Activated T-cell treated with anti-CD3 and anti-CD28 coated beads, Interleukin-2, amount 50 U/mL, for 4 hours (primary cell): ENCODE data around the gene KLF3. TPM values are rescaled to one million over a fixed set of nuclear protein-coding genes. Genes with fewer than 3 reads are reported as not detected.

Experiments used
- ATAC-seq, 2 donors: fragments of 200-7000 bp; cut with Tn5 transposase; one replicate each; pipeline ENCODE4 v1.10.0; 2021
- DNase-seq: peaks from one replicate; pipeline ENCODE4 v3.0.0-alpha.2; 2020
- H3K27me3 Mint-ChIP-seq: one replicate; pipeline ENCODE4 v1.8.0; 2021; ENCODE audit warnings: low read depth, mixed read lengths
- H3K36me3 Mint-ChIP-seq: one replicate; pipeline ENCODE4 v1.8.0; 2022; ENCODE audit warnings: mixed read lengths; ENCODE audit not compliant: insufficient read depth
- H3K4me1 Mint-ChIP-seq: one replicate; pipeline ENCODE4 v1.8.0; 2021; ENCODE audit warnings: low read depth, mixed read lengths
- H3K4me3 Mint-ChIP-seq: one replicate; pipeline ENCODE4 v1.8.0; 2021; ENCODE audit warnings: mild to moderate bottlenecking, moderate library complexity, mixed read lengths
- H3K9me3 Mint-ChIP-seq: one replicate; pipeline ENCODE4 v1.8.0; 2021; ENCODE audit warnings: mixed read lengths
- total RNA-seq, 3 donors: library from RNA; stranded (reverse); gene quantifications; one replicate each; pipeline ENCODE4 v1.2.1, GENCODE V29; 2021

Gene KLF3
- total RNA-seq, 3 donors from 2014 or later: 9.9 to 12.6 (median 10.9) TPM

DNA sequence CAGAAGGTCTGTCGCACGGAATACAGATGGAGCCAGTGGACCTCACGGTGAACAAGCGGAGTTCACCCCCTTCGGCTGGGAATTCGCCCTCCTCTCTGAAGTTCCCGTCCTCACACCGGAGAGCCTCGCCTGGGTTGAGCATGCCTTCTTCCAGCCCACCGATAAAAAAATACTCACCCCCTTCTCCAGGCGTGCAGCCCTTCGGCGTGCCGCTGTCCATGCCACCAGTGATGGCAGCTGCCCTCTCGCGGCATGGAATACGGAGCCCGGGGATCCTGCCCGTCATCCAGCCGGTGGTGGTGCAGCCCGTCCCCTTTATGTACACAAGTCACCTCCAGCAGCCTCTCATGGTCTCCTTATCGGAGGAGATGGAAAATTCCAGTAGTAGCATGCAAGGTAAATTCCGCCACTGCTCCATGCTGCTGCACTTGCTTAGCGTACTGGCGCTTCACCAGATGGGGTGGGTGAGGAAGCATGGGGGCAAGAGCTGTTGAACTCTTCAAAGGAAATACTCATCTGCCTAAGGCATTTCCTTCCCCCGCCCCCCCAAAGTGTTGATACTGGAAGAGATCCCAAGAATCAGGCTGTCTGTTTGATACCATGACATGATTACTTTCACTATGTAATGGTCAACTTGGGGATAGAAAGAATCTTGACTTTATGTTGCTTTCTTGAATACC lies 24.8 kb downstream of the KLF3 start:
- Mint-ChIP-seq H3K36me3 (peaks cover 35% of the 10 kb centered on the region), H3K27me3 (no peaks in the 10 kb centered on the region), H3K4me3 (no peak overlapping the region), H3K9me3 (no peaks in the 10 kb centered on the region), H3K4me1 (peaks cover 53% of the 10 kb centered on the region)
- ATAC-seq: no peak
- DNase-seq: no peak

- H3K4me3 Mint-ChIP-seq: no peak overlapping the region
- H3K9me3 Mint-ChIP-seq: no peaks in the 10 kb centered on the region
- DNase-seq (no peak), ATAC-seq (no peak)
- H3K36me3 Mint-ChIP-seq: peaks cover 49% of the 10 kb centered on the region
- H3K27me3 Mint-ChIP-seq: no peaks in the 10 kb centered on the region
- H3K4me1 Mint-ChIP-seq: peaks cover 35% of the 10 kb centered on the region
These were observed 27.4 kb downstream of the KLF3 start for GRCh38 chr4:38691251-38692008.

- H3K9me3 Mint-ChIP-seq: no peaks in the 10 kb centered on the region
- H3K36me3 Mint-ChIP-seq: peaks cover 52% of the 10 kb centered on the region
- ATAC-seq: no peak
- H3K27me3 Mint-ChIP-seq: no peaks in the 10 kb centered on the region
- H3K4me1 Mint-ChIP-seq: peaks cover 27% of the 10 kb centered on the region
- no peak overlapping the region for H3K4me3 Mint-ChIP-seq
- DNase-seq: no peak
These were observed 28.4 kb downstream of the KLF3 start for GRCh38 chr4:38692421-38692820.

- Mint-ChIP-seq H3K9me3 (no peaks in the 10 kb centered on the region), H3K4me3 (no peak overlapping the region), H3K36me3 (peaks cover 55% of the 10 kb centered on the region), H3K4me1 (peaks cover 17% of the 10 kb centered on the region), H3K27me3 (no peaks in the 10 kb centered on the region)
- DNase-seq: no peak
- ATAC-seq: peak in 1 of 2 donors; percentile 56
These were observed 29.6 kb downstream of the KLF3 start for GRCh38 chr4:38693569-38693968.

DNA sequence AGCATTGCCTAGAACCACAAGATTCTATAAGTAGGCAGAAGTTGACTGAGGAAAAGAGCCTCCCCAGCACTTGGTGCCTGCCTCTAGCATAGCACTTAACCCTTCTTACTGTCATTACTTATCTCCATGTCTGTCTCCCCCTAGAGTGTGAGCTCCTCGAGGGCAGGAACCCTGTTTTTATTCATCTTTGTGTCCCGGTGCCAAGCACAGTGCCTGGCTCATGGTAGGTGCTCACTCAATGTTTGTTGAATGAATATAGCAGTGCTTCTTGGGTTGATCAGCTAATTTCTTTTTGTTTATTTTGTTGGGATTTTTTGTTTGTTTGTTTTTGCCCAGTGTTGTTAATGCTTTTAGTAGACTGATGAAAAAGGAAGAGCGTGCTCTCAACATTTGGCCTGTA lies 30.3 kb downstream of the KLF3 start:
- peaks cover 52% of the 10 kb centered on the region for H3K36me3 Mint-ChIP-seq
- no peak overlapping the region for H3K4me3 Mint-ChIP-seq
- H3K27me3 Mint-ChIP-seq: no peaks in the 10 kb centered on the region
- no peaks in the 10 kb centered on the region for H3K9me3 Mint-ChIP-seq
- H3K4me1 Mint-ChIP-seq: peaks cover 12% of the 10 kb centered on the region
- no peak for DNase-seq
- no peak for ATAC-seq

DNA sequence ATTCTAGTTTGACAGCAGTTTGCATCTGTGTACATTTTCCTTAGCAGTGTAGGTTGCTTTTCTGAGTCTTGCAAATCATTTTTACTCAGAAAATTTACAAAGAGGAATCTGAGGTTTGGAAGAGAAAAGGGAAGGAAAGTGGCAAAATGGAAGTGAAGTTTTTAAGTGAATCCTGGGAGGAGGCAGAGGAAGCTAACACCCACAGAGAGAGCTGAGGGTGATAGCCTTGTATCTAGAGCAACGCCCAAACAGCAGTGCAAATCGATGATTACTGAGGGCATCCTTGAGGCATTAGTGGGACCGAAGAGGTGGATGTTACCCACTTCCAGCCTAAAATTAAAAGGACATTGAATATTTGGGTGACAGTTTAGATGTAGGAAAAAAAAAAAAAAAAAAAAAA lies 31.8 kb downstream of the KLF3 start:
- ATAC-seq: no peak
- peaks cover 12% of the 10 kb centered on the region for H3K4me1 Mint-ChIP-seq

DNA sequence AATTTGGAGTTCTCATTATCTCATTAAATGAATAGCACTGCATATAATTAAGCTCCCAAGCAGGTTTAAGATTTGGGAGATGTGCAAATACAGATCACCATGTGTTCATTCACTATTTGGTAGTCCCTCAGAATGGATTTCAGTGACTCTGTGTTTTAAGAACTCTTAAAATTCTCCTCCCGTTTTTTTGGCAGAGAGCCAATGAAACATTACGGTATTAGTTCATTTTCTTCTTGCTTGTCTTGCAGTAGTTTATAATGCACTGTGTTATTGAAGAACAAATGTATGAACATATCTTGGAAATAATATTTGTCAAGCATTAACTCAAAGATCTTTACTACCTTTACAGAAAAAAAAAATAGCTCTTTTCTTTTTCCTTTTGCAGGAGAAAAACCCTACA lies 32.7 kb downstream of the KLF3 start:
- ATAC-seq: no peak
- Mint-ChIP-seq H3K4me3 (no peak overlapping the region), H3K9me3 (no peaks in the 10 kb centered on the region), H3K36me3 (peaks cover 42% of the 10 kb centered on the region), H3K4me1 (peaks cover 12% of the 10 kb centered on the region), H3K27me3 (no peaks in the 10 kb centered on the region)
- no peak for DNase-seq

More for the DNA sequence above, 31.8 kb downstream of the KLF3 start:
- peaks cover 42% of the 10 kb centered on the region for H3K36me3 Mint-ChIP-seq
- H3K4me3 Mint-ChIP-seq: no peak overlapping the region
- H3K27me3 Mint-ChIP-seq: no peaks in the 10 kb centered on the region
- no peaks in the 10 kb centered on the region for H3K9me3 Mint-ChIP-seq
- no peak for DNase-seq

DNA sequence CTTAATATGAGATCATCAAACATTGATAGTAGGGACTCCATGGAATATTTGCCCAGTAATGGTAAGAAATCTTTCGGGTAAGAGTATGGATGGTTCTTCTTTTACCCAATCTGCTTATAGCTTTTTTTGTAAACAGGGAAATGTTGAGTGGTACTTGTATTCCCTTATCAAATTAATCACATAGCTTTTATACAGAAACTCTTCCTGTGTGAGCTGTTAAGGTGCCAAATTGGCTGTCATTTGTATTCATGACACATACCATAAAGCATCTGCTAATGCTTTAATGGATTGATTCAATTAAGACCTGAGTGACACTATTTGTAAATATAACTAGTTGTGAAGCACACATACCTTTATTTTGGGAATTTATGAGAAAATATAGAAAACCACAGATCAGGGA lies 34.2 kb downstream of the KLF3 start:
- Mint-ChIP-seq H3K36me3 (peaks cover 42% of the 10 kb centered on the region), H3K27me3 (no peaks in the 10 kb centered on the region)

GRCh38 chr4:38699112-38699511 lies 35.1 kb downstream of the KLF3 start:
- Mint-ChIP-seq H3K4me3 (no peak overlapping the region), H3K9me3 (no peaks in the 10 kb centered on the region), H3K36me3 (peaks cover 37% of the 10 kb centered on the region), H3K27me3 (no peaks in the 10 kb centered on the region), H3K4me1 (peaks cover 4% of the 10 kb centered on the region)
- DNase-seq (no peak), ATAC-seq (no peak)

More for the DNA sequence above, 34.2 kb downstream of the KLF3 start:
- peaks cover 12% of the 10 kb centered on the region for H3K4me1 Mint-ChIP-seq
- no peak for DNase-seq
- no peaks in the 10 kb centered on the region for H3K9me3 Mint-ChIP-seq
- no peak for ATAC-seq
- no peak overlapping the region for H3K4me3 Mint-ChIP-seq

DNA sequence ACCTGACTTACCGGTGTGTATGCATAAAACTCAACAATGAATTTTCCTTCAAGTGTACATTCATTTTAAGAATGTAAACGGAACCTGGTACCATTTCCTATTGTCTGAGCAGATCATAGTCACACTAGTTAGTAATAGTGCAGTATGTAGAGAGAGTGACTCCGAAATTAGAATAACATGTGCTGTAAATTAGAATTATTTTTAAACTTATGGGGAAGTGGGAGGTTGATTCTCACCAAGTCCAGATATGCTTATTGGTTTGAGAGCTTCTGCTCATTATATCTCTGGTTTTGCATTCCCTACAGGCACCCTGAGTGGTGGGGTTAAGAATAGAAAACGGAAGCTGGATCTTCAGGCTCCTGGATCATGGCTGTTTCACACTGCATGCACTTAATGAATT lies 39.6 kb downstream of the KLF3 start:
- H3K27me3 Mint-ChIP-seq: no peaks in the 10 kb centered on the region
- peaks cover 7% of the 10 kb centered on the region for H3K36me3 Mint-ChIP-seq
- no peak overlapping the region for H3K4me3 Mint-ChIP-seq
- H3K9me3 Mint-ChIP-seq: no peaks in the 10 kb centered on the region
- ATAC-seq (no peak), DNase-seq (no peak)
- peaks cover 13% of the 10 kb centered on the region for H3K4me1 Mint-ChIP-seq

DNA sequence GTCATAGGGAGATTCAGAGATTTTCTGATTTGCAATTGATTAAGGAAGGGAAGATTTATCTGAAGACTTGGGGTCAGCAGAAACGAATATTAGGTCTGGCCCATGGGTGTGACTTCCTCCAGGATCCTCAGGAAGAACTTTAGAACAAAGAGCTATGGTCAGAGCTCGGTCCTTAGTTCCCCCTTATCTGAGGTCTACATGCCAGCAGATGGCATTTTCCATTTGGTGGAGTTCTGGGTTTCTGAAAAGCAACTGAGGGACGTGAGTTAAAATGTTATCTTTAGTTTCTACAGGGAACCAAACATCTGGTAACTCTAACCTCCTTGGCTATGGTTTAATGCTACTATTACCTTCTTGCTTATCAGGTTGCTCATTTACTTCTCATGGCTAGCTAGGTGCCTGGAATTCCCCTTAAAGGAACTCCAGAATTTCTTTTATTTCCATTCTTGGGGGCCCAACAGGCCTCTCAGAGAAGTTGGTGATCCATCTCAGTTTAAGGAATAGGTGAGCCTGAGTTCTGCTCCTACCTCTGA lies 40.7 kb downstream of the KLF3 start:
- peaks cover 2% of the 10 kb centered on the region for H3K36me3 Mint-ChIP-seq
- no peak for DNase-seq
- H3K4me1 Mint-ChIP-seq: peaks cover 13% of the 10 kb centered on the region
- H3K9me3 Mint-ChIP-seq: no peaks in the 10 kb centered on the region
- no peak for ATAC-seq
- H3K27me3 Mint-ChIP-seq: no peaks in the 10 kb centered on the region
- no peak overlapping the region for H3K4me3 Mint-ChIP-seq

DNA sequence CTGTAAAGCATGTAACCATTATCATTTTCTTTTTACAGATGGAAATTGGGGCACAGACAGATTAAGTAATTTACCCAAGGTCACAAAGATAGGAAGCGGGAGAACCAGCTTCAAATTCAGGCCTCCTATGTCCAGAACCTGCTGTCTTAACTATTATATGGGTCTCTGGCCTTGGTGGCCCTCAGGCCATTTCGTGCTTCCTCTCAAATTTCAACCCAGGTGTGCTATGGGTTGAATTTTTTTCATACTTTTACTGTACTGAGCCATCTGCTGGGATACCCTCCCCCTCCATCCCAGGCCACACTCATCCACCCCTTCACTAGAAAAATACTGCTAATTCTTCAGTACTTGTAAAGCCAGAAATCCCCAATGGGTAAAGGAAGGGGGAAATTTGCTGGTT lies 42.3 kb downstream of the KLF3 start:
- no peak overlapping the region for H3K4me3 Mint-ChIP-seq
- peaks cover 2% of the 10 kb centered on the region for H3K27me3 Mint-ChIP-seq
- ATAC-seq (no peak), DNase-seq (no peak)
- peaks cover 16% of the 10 kb centered on the region for H3K4me1 Mint-ChIP-seq
- H3K36me3 Mint-ChIP-seq: no peaks in the 10 kb centered on the region
- H3K9me3 Mint-ChIP-seq: no peaks in the 10 kb centered on the region

DNA sequence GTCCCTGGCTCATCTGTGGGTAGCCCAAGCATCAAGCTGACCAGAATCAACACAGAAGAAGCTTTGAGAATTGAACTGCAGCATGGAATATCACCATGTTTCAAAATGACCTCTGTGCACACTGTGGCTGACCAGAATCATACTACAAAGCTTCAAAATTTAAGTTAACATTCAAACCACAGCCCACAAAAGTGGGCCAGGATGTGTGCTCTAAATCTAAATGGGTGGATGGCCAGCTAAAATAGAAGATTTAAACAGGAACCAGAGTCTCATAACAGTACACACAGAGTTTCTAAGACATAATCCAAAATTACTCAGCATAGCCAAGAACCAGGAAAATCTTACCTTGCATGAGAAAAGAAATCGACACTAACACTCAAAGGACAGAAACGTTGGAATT lies 46.1 kb downstream of the KLF3 start:
- Mint-ChIP-seq H3K9me3 (peaks cover 16% of the 10 kb centered on the region), H3K4me1 (peaks cover 15% of the 10 kb centered on the region), H3K4me3 (no peak overlapping the region), H3K36me3 (peaks cover 6% of the 10 kb centered on the region), H3K27me3 (peaks cover 2% of the 10 kb centered on the region)
- DNase-seq: no peak
- no peak for ATAC-seq

DNA sequence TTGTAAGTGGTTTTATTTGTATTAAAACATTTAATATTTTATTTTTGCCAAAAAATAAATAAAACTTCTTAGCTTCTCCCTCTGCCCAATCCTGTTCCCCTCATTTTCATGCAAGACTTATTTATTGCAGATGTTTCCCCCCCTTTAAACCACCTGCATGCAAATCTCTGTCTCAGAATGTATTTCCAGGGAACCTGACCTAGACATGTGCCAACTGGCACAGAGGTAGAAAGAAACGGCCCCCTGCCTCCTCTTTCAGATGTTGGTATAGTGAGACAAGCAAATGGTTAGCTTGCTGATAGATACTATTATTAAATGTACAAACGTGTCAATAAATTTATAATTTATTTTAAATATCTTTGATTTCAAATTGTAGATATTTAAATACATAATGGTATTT lies 47.1 kb downstream of the KLF3 start:
- H3K36me3 Mint-ChIP-seq: peaks cover 6% of the 10 kb centered on the region
- ATAC-seq: no peak
- peaks cover 16% of the 10 kb centered on the region for H3K9me3 Mint-ChIP-seq
- no peak for DNase-seq
- peaks cover 11% of the 10 kb centered on the region for H3K4me1 Mint-ChIP-seq
- peaks cover 2% of the 10 kb centered on the region for H3K27me3 Mint-ChIP-seq
- H3K4me3 Mint-ChIP-seq: no peak overlapping the region

DNA sequence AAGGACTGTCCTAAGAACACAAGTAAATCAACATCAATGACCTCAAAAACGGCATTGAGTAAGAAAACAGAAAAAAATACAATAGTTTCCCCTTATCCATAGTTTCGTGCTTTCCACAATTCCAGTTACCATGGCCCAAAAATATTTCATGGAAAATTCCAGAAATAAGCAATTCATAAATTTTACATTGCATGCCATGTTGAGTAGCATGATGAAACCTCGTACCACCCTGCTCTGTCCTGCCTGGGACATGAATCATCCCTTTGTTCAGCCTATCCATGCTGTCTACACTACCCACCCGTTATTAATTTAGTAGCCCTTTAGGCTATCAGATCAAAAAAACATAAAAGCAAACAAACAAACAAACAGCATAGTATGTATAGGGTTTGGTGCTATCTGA lies 51.1 kb downstream of the KLF3 start:
- Mint-ChIP-seq H3K4me1 (peaks cover 1% of the 10 kb centered on the region), H3K9me3 (peaks cover 16% of the 10 kb centered on the region), H3K36me3 (peaks cover 6% of the 10 kb centered on the region), H3K4me3 (no peak overlapping the region), H3K27me3 (peaks cover 2% of the 10 kb centered on the region)
- DNase-seq (no peak), ATAC-seq (no peak)
